Measurements from ENCODE around the gene FAM107A. TPM values are rescaled to one million over a fixed set of nuclear protein-coding genes. Genes with fewer than 3 reads are reported as not detected.

Gene FAM107A
- total RNA-seq, 1 experiment from 2014 or later, result not detected

DNA sequence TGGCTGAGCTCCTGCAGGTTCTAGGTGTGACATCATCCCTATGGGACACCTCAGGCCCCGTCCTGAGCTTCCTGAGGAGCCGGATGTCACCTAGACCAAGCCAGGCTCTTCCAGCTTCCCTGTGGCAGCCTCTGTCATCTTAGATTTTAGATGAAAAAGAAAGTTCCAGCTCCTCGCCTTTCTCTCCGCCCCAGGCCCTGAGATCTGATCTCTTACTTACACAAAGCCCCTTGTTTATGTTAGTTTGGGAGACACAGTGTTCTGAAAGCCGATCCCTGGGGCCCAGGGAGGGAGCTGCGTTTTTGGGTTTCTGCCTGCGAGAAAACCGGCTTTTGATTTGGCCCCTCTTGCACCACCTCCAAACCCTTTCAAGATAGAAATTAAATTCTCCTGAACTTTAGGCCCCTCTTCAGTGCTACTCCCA lies 40.2 kb upstream of the FAM107A start:
- intact Hi-C loops (cut with micrococcal nuclease; ENCODE audit: unreplicated experiment), result no loop called here
- Histone ChIP-seq H3K4me3 (ENCODE audit: low read depth, low read length) (no peak overlapping the region), H3K36me3 (ENCODE audit: control insufficient read depth, insufficient read depth, low read length) (no peaks in the 10 kb centered on the region), H3K27me3 (replicated peaks; ENCODE audit: control insufficient read depth, insufficient read depth, low read length) (no peaks in the 10 kb centered on the region), H3K9me3 (no peaks in the 10 kb centered on the region), H3K4me1 (no peaks in the 10 kb centered on the region)
- no peaks in the 10 kb centered on the region for H3K36me3 Mint-ChIP-seq (ENCODE audit: insufficient read depth, unreplicated experiment)
- POLR2A ChIA-PET, result no interaction called here
- CTCF ChIA-PET, result interaction anchor here (1.9 kb wide), 1 partner anchor 13 kb away, joined by 6 read pairs; no protein-coding TSS in a partner anchor
- no peak for DNase-seq
- no TSS peak for BruUV-seq (replicated peaks)
- no peak overlapping the region for H3K27ac Mint-ChIP-seq (ENCODE audit: unreplicated experiment)
- no peaks in the 10 kb centered on the region for H3K4me1 Mint-ChIP-seq (ENCODE audit: low read depth, unreplicated experiment)
- H3K27me3 Mint-ChIP-seq (ENCODE audit: insufficient read depth, unreplicated experiment), result no peaks in the 10 kb centered on the region
- H3K9me3 Mint-ChIP-seq (ENCODE audit: unreplicated experiment), result no peaks in the 10 kb centered on the region
- TF ChIP-seq, protein P1, sequence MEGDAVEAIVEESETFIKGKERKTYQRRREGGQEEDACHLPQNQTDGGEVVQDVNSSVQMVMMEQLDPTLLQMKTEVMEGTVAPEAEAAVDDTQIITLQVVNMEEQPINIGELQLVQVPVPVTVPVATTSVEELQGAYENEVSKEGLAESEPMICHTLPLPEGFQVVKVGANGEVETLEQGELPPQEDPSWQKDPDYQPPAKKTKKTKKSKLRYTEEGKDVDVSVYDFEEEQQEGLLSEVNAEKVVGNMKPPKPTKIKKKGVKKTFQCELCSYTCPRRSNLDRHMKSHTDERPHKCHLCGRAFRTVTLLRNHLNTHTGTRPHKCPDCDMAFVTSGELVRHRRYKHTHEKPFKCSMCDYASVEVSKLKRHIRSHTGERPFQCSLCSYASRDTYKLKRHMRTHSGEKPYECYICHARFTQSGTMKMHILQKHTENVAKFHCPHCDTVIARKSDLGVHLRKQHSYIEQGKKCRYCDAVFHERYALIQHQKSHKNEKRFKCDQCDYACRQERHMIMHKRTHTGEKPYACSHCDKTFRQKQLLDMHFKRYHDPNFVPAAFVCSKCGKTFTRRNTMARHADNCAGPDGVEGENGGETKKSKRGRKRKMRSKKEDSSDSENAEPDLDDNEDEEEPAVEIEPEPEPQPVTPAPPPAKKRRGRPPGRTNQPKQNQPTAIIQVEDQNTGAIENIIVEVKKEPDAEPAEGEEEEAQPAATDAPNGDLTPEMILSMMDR (IDR thresholded peaks at IDR 0.05; ENCODE audit: insufficient read depth in 1 of 2, low read depth in 1 of 2, low read length in 1 of 2, severe bottlenecking in 1 of 2, unreplicated experiment in 1 of 2), result no peak
- no peak overlapping the region for H3K4me3 Mint-ChIP-seq (ENCODE audit: unreplicated experiment)

DNA sequence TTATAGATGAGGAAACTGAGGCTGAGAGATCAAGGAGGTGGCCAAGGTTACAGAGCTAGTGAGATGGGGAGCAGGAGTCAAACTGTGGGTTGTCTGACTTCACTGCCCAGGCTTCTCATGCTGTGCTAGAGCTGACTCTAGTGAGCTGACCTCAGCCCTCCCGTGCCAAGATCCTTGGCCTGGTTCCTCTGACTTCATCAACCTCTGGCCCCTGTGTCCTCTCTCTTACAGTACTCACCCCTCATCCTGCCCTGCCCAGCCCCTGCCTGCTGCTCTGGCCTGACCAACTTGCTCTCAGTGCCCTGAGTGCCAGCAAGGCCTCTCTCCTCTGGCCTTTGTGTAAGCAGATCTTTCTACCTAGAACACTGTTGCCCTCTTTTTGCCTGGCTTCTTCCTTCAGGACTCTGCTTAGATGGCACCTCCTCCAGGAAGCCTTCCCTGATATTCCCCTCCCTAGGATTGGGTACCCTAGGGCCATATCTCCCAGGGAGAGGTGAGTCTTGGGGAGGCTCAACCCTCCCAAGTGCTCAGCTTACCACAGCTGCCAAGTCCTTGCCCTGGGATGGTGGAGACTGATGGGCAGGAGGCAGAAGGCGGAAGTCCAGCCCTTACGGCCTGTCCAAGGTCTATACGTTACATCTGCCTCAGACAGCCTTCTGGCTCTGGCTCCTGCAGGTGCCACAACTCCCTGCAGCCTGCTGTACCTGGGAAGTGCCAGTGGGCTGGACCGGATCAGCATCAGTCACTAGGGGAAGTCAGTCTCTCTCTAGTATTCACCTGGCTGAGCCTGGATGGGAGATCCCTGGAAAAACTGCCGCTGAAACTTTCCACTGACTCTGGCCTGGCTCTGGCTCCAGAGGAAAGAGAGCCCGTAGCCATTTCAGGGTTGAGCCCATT lies 36.3 kb upstream of the FAM107A start:
- no peaks in the 10 kb centered on the region for H3K9me3 ChIP-seq
- BruUV-seq (replicated peaks), result no TSS peak
- intact Hi-C loops (cut with micrococcal nuclease; ENCODE audit: unreplicated experiment), result no loop called here
- no peaks in the 10 kb centered on the region for H3K27me3 ChIP-seq (replicated peaks; ENCODE audit: control insufficient read depth, insufficient read depth, low read length)
- no peak overlapping the region for H3K4me3 Mint-ChIP-seq (ENCODE audit: unreplicated experiment)
- POLR2A ChIA-PET, result no interaction called here
- no peak overlapping the region for H3K4me3 ChIP-seq (ENCODE audit: low read depth, low read length)
- DNase-seq, result no peak
- no peak overlapping the region for H3K27ac Mint-ChIP-seq (ENCODE audit: unreplicated experiment)
- no peaks in the 10 kb centered on the region for H3K27me3 Mint-ChIP-seq (ENCODE audit: insufficient read depth, unreplicated experiment)
- no peaks in the 10 kb centered on the region for H3K4me1 Mint-ChIP-seq (ENCODE audit: low read depth, unreplicated experiment)
- no peaks in the 10 kb centered on the region for H3K4me1 ChIP-seq
- H3K36me3 Mint-ChIP-seq (ENCODE audit: insufficient read depth, unreplicated experiment), result no peaks in the 10 kb centered on the region
- TF ChIP-seq, protein P1 (IDR thresholded peaks at IDR 0.05; ENCODE audit: insufficient read depth in 1 of 2, low read depth in 1 of 2, low read length in 1 of 2, severe bottlenecking in 1 of 2, unreplicated experiment in 1 of 2), result no peak
- H3K9me3 Mint-ChIP-seq (ENCODE audit: unreplicated experiment), result no peaks in the 10 kb centered on the region
- H3K36me3 ChIP-seq (ENCODE audit: control insufficient read depth, insufficient read depth, low read length), result no peaks in the 10 kb centered on the region
- CTCF ChIA-PET, result interaction anchor here (1.3 kb wide), 1 partner anchor 17 kb away, joined by 3 read pairs; no protein-coding TSS in a partner anchor

DNA sequence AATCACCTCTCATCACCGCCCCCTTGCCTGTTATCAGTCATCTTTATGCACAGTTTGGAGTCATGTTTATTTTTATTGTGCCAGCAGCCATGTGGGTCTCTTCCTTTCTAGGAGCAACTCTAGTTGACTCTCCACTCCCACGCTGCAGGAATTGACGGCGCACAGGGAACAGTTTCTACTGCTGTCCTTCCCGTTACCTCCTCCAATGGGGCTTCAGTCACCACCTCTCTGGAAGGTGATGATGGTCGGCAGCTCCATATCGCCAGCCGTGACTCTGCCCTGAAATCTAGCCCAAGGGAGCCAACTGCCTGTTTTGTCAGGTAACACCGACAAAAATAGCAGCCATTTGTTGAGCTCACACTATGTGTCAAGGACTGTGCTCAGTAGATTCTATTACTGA lies 35.6 kb upstream of the FAM107A start:
- Histone ChIP-seq H3K27me3 (replicated peaks; ENCODE audit: control insufficient read depth, insufficient read depth, low read length) (no peaks in the 10 kb centered on the region), H3K36me3 (ENCODE audit: control insufficient read depth, insufficient read depth, low read length) (no peaks in the 10 kb centered on the region), H3K4me3 (ENCODE audit: low read depth, low read length) (no peak overlapping the region), H3K4me1 (no peaks in the 10 kb centered on the region), H3K9me3 (no peaks in the 10 kb centered on the region)
- no TSS peak for BruUV-seq (replicated peaks)
- TF ChIP-seq, protein P1 (IDR thresholded peaks at IDR 0.05; ENCODE audit: insufficient read depth in 1 of 2, low read depth in 1 of 2, low read length in 1 of 2, severe bottlenecking in 1 of 2, unreplicated experiment in 1 of 2), result no peak
- Mint-ChIP-seq H3K27me3 (ENCODE audit: insufficient read depth, unreplicated experiment) (no peaks in the 10 kb centered on the region), H3K4me3 (ENCODE audit: unreplicated experiment) (no peak overlapping the region), H3K27ac (ENCODE audit: unreplicated experiment) (no peak overlapping the region), H3K36me3 (ENCODE audit: insufficient read depth, unreplicated experiment) (no peaks in the 10 kb centered on the region), H3K9me3 (ENCODE audit: unreplicated experiment) (no peaks in the 10 kb centered on the region), H3K4me1 (ENCODE audit: low read depth, unreplicated experiment) (no peaks in the 10 kb centered on the region)
- CTCF ChIA-PET, result interaction anchor here (1.3 kb wide), 1 partner anchor 17 kb away, joined by 3 read pairs; no protein-coding TSS in a partner anchor
- POLR2A ChIA-PET, result no interaction called here
- DNase-seq, result no peak
- intact Hi-C loops (cut with micrococcal nuclease; ENCODE audit: unreplicated experiment), result no loop called here

All from Caco-2 (cell line).